ENCODE results near the gene COL27A1. TPM values are rescaled to one million over a fixed set of nuclear protein-coding genes. Genes with fewer than 3 reads are reported as not detected.

The COL27A1 gene
- total RNA-seq, 2 experiments from 2014 or later: 8.4 to 9.7 TPM

- no peak for ATAC-seq
- no peak for DNase-seq
- CTCF ChIA-PET: interaction anchor here (1.0 kb wide), 1 partner anchor 12 kb away, joined by 3 read pairs; no protein-coding TSS in a partner anchor
- POLR2A ChIA-PET: interaction anchor here (0.6 kb wide), 1 partner anchor 146 kb away, joined by 3 read pairs; no protein-coding TSS in a partner anchor
- peaks cover 20% of the 10 kb centered on the region for H3K27me3 Mint-ChIP-seq
- H3K4me1 Mint-ChIP-seq (ENCODE audit: low read depth): no peaks in the 10 kb centered on the region
- no peak overlapping the region for H3K4me3 Mint-ChIP-seq
- no peaks in the 10 kb centered on the region for H3K36me3 Mint-ChIP-seq (ENCODE audit: low read depth)
- intact Hi-C loops (cut with micrococcal nuclease): no loop called here
- no peaks in the 10 kb centered on the region for H3K9me3 Mint-ChIP-seq
- no peak overlapping the region for H3K27ac Mint-ChIP-seq
- TF ChIP-seq, protein P1, sequence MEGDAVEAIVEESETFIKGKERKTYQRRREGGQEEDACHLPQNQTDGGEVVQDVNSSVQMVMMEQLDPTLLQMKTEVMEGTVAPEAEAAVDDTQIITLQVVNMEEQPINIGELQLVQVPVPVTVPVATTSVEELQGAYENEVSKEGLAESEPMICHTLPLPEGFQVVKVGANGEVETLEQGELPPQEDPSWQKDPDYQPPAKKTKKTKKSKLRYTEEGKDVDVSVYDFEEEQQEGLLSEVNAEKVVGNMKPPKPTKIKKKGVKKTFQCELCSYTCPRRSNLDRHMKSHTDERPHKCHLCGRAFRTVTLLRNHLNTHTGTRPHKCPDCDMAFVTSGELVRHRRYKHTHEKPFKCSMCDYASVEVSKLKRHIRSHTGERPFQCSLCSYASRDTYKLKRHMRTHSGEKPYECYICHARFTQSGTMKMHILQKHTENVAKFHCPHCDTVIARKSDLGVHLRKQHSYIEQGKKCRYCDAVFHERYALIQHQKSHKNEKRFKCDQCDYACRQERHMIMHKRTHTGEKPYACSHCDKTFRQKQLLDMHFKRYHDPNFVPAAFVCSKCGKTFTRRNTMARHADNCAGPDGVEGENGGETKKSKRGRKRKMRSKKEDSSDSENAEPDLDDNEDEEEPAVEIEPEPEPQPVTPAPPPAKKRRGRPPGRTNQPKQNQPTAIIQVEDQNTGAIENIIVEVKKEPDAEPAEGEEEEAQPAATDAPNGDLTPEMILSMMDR (IDR thresholded peaks at IDR 0.05): no peak
These were observed 34.9 kb upstream of the COL27A1 start for GRCh38 chr9:114120192-114121014.

DNA sequence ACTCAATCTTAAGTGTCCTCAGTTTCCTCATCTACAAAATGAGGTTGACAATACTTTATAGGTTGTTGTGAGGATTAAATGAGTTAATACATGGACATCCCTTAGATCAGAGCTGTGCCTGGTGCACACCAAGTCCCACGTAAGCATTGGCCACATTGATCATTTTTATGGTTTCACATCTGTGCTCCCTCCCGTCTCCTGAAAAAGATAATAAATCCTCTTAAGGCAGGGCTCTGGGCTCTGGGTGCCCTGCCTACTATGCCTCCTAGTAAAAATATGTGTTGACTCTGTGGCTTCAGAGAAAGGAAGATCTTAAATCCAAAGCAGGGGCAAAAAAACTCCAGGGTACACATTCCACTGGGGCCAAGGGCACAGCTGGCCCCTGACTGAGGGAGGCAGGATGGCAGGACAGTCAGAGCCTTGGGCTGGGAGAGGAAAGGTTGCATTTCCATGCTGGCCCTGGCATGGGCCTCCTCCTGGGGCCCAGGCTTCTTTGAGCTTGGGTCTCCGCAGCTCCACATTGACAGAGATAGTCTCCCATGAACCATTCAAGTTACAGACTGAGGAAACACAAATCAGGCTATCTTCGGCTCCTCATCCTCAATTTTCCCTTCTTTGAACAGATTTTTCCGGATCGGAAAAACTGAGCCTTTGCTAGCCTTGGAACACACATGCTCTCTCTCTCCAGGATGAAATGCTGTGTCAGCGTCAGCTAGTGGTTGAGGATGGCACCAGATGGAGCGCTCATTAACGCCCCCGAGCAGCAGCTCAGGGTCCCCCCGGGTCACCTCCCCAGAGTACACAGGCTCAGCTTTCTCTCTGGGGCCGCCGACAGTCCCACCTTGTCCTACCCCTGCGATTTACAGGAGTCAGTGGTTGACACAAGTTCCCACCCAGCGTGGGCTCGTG lies 33.9 kb upstream of the COL27A1 start:
- Mint-ChIP-seq H3K36me3 (ENCODE audit: low read depth) (no peaks in the 10 kb centered on the region), H3K27ac (no peak overlapping the region), H3K4me3 (no peak overlapping the region), H3K4me1 (ENCODE audit: low read depth) (no peaks in the 10 kb centered on the region), H3K27me3 (peaks cover 17% of the 10 kb centered on the region), H3K9me3 (no peaks in the 10 kb centered on the region)
- no peak for ATAC-seq
- CTCF ChIA-PET: interaction anchor here (0.8 to 1.2 kb wide), 2 partner anchors 13 to 14 kb away, joined by 3 read pairs; no protein-coding TSS in a partner anchor
- intact Hi-C loops (cut with micrococcal nuclease): no loop called here
- POLR2A ChIA-PET: interaction anchor here (0.6 kb wide), 1 partner anchor 147 kb away, joined by 3 read pairs; no protein-coding TSS in a partner anchor
- no peak for DNase-seq
- TF ChIP-seq, protein P1 (IDR thresholded peaks at IDR 0.05): no peak

GRCh38 chr9:114122136-114123027 lies 33.0 kb upstream of the COL27A1 start:
- Mint-ChIP-seq H3K4me3 (no peak overlapping the region), H3K27me3 (peaks cover 14% of the 10 kb centered on the region), H3K4me1 (ENCODE audit: low read depth) (no peaks in the 10 kb centered on the region), H3K9me3 (peaks cover 2% of the 10 kb centered on the region), H3K36me3 (ENCODE audit: low read depth) (no peaks in the 10 kb centered on the region), H3K27ac (no peak overlapping the region)
- ChIA-PET CTCF (interaction anchor here (0.8 to 1.5 kb wide), 4 partner anchors 14 to 169 kb away, joined by 3 to 6 read pairs (median 3); no protein-coding TSS in a partner anchor), POLR2A (no interaction called here)
- no peak for ATAC-seq
- TF ChIP-seq, protein P1 (IDR thresholded peaks at IDR 0.05): no peak
- DNase-seq: no peak
- intact Hi-C loops (cut with micrococcal nuclease): no loop called here

GRCh38 chr9:114123031-114123977 lies 32.0 kb upstream of the COL27A1 start:
- intact Hi-C loops (cut with micrococcal nuclease): no loop called here
- H3K27me3 Mint-ChIP-seq: peaks cover 7% of the 10 kb centered on the region
- H3K27ac Mint-ChIP-seq: no peak overlapping the region
- CTCF ChIA-PET: interaction anchor here (1.0 to 1.5 kb wide), 2 partner anchors 39 to 168 kb away, joined by 3 to 6 read pairs; no protein-coding TSS in a partner anchor
- no peaks in the 10 kb centered on the region for H3K4me1 Mint-ChIP-seq (ENCODE audit: low read depth)
- DNase-seq (no peak), ATAC-seq (no peak)
- H3K4me3 Mint-ChIP-seq: no peak overlapping the region
- no peaks in the 10 kb centered on the region for H3K36me3 Mint-ChIP-seq (ENCODE audit: low read depth)
- TF ChIP-seq, protein P1 (IDR thresholded peaks at IDR 0.05): no peak
- POLR2A ChIA-PET: no interaction called here
- peaks cover 3% of the 10 kb centered on the region for H3K9me3 Mint-ChIP-seq
